ENCODE data around the gene TJP1. TPM values are rescaled to one million over a fixed set of nuclear protein-coding genes. Genes with fewer than 3 reads are reported as not detected.

TJP1 gene
- total RNA-seq, 1 experiment from 2014 or later = 159 TPM

GRCh38 chr15:29849218-29849617 lies 26.9 kb upstream of the TJP1 start:
- Histone ChIP-seq H3F3A (ENCODE audit: insufficient read depth, low read depth) (peaks cover 10% of the 10 kb centered on the region), H3K27me3 (ENCODE audit: insufficient read depth, low read depth) (no peaks in the 10 kb centered on the region), H4K20me1 (ENCODE audit: insufficient read depth) (no peaks in the 10 kb centered on the region), H3K9me3 (ENCODE audit: insufficient read depth, low read depth) (no peaks in the 10 kb centered on the region), H3K27ac (no peak overlapping the region), H3K36me3 (ENCODE audit: low read depth) (no peaks in the 10 kb centered on the region), H3K4me3 (no peak overlapping the region), H2AFZ (no peak overlapping the region), H3K4me1 (replicated peaks; ENCODE audit: insufficient read depth) (peaks cover 23% of the 10 kb centered on the region), H3K4me2 (0 out of 2 replicates have a peak overlapping the region, but pooled peaks have one; percentile 12), H3K9me2 (ENCODE audit: insufficient read depth) (no peaks in the 10 kb centered on the region), H3K79me2 (ENCODE audit: low read depth) (no peaks in the 10 kb centered on the region)
- POLR2A ChIA-PET (ENCODE audit: unreplicated experiment) = no interaction called here
- intact Hi-C loops (cut with micrococcal nuclease; ENCODE audit: unreplicated experiment) = no loop called here
- TF ChIP-seq CTCF (conservative IDR thresholded peaks at IDR 0.05) = no peak
- no peak for TF ChIP-seq EZH2 (IDR thresholded peaks at IDR 0.05; ENCODE audit: low read depth)
- CTCF ChIA-PET = no interaction called here
- DNase-seq = peak in 1 of 2 experiments; percentile 43
- no TSS peak for BruUV-seq (replicated peaks)

- Histone ChIP-seq H4K20me1 (ENCODE audit: insufficient read depth) (no peaks in the 10 kb centered on the region), H3K4me2 (peak overlapping the region; percentile 59), H3K9me3 (ENCODE audit: insufficient read depth, low read depth) (no peaks in the 10 kb centered on the region), H3K79me2 (ENCODE audit: low read depth) (no peaks in the 10 kb centered on the region), H3K4me1 (replicated peaks; ENCODE audit: insufficient read depth) (peaks cover 31% of the 10 kb centered on the region), H3K27ac (peak overlapping the region; percentile 69), H3K4me3 (no peak overlapping the region), H2AFZ (no peak overlapping the region), H3F3A (ENCODE audit: insufficient read depth, low read depth) (peaks cover 23% of the 10 kb centered on the region), H3K27me3 (ENCODE audit: insufficient read depth, low read depth) (no peaks in the 10 kb centered on the region), H3K36me3 (ENCODE audit: low read depth) (no peaks in the 10 kb centered on the region), H3K9me2 (ENCODE audit: insufficient read depth) (no peaks in the 10 kb centered on the region)
- POLR2A ChIA-PET (ENCODE audit: unreplicated experiment) = interaction anchor here (0.6 kb wide), 1 partner anchor 23 kb away, joined by 3 read pairs; no protein-coding TSS in a partner anchor
- TF ChIP-seq EZH2 (IDR thresholded peaks at IDR 0.05; ENCODE audit: low read depth) = no peak
- TF ChIP-seq CTCF (conservative IDR thresholded peaks at IDR 0.05) = no peak
- no TSS peak for BruUV-seq (replicated peaks)
- DNase-seq = peak; percentile 38 to 90
- CTCF ChIA-PET = no interaction called here
- intact Hi-C loops (cut with micrococcal nuclease; ENCODE audit: unreplicated experiment) = loop anchor here (1.0 kb wide), 1 partner anchor 77 kb away; no protein-coding TSS in a partner anchor
Measured at GRCh38 chr15:29844290-29844903, 22.1 kb upstream of the TJP1 start.

- no TSS peak for BruUV-seq (replicated peaks)
- CTCF ChIA-PET = no interaction called here
- intact Hi-C loops (cut with micrococcal nuclease; ENCODE audit: unreplicated experiment) = no loop called here
Measured at GRCh38 chr15:29842290-29842689, 20.0 kb upstream of the TJP1 start.

More at GRCh38 chr15:29842290-29842689, 20.0 kb upstream of the TJP1 start:
- H3K36me3 ChIP-seq (ENCODE audit: low read depth) = no peaks in the 10 kb centered on the region
- H3K27ac ChIP-seq = no peak overlapping the region
- no peak overlapping the region for H2AFZ ChIP-seq
- no peak for DNase-seq
- H3K9me3 ChIP-seq (ENCODE audit: insufficient read depth, low read depth) = no peaks in the 10 kb centered on the region
- POLR2A ChIA-PET (ENCODE audit: unreplicated experiment) = no interaction called here
- TF ChIP-seq CTCF (conservative IDR thresholded peaks at IDR 0.05) (no peak), EZH2 (IDR thresholded peaks at IDR 0.05; ENCODE audit: low read depth) (no peak)
- no peaks in the 10 kb centered on the region for H3K9me2 ChIP-seq (ENCODE audit: insufficient read depth)
- H3K27me3 ChIP-seq (ENCODE audit: insufficient read depth, low read depth) = no peaks in the 10 kb centered on the region
- H4K20me1 ChIP-seq (ENCODE audit: insufficient read depth) = no peaks in the 10 kb centered on the region
- peaks cover 23% of the 10 kb centered on the region for H3F3A ChIP-seq (ENCODE audit: insufficient read depth, low read depth)
- peaks cover 23% of the 10 kb centered on the region for H3K4me1 ChIP-seq (replicated peaks; ENCODE audit: insufficient read depth)
- H3K4me2 ChIP-seq = no peak overlapping the region
- H3K4me3 ChIP-seq = no peak overlapping the region
- no peaks in the 10 kb centered on the region for H3K79me2 ChIP-seq (ENCODE audit: low read depth)

All from PC-9 (cell line).